Stimulated activated CD4-positive, alpha-beta T cell treated with anti-CD3 and anti-CD28 coated beads, Interleukin-15, amount 100 ng/mL, for 1 hour (primary cell): ENCODE results near the gene SOX21.
"Not testable (repeated sequence)": the region's sequence is repeated elsewhere in the genome, so short reads cannot be mapped to it uniquely, and the experiment has no call there.

Experiments
- DNase-seq, 2 donors: peaks; one replicate each; pipeline ENCODE4 v3.0.0-alpha.2; 2020; ENCODE audit warnings: low read depth in 1 of 2, low spot score in 1 of 2

SOX21 gene

GRCh38 chr13:94712287-94712811 is at the start of gene SOX21:
Gene SOX21 (minus strand): TSS chr13:94712545. CDS start chr13:94712049, 496 bp downstream.
- DNase-seq = no peak

GRCh38 chr13:94761407-94761806 is 49.1 kb upstream of the SOX21 start:
- no peak for DNase-seq

GRCh38 chr13:94759120-94759728 is 46.9 kb upstream of the SOX21 start:
- DNase-seq = no peak

- no peak for DNase-seq
These were observed 46.2 kb upstream of the SOX21 start for GRCh38 chr13:94758436-94758960.

GRCh38 chr13:94753327-94753726 is 41.0 kb upstream of the SOX21 start:
- DNase-seq = no peak

GRCh38 chr13:94749162-94749561 is 36.8 kb upstream of the SOX21 start:
- no peak for DNase-seq

- no peak for DNase-seq
These were observed 26.9 kb upstream of the SOX21 start for GRCh38 chr13:94739235-94739634.

- no peak for DNase-seq
These were observed 18.7 kb upstream of the SOX21 start for GRCh38 chr13:94731028-94731427.

- not testable (repeated sequence) for DNase-seq
These were observed 17.6 kb upstream of the SOX21 start for GRCh38 chr13:94729941-94730340.

GRCh38 chr13:94726425-94726824 is 14.1 kb upstream of the SOX21 start:
- DNase-seq = no peak

- no peak for DNase-seq
These were observed 10.4 kb upstream of the SOX21 start for GRCh38 chr13:94722609-94723345.

GRCh38 chr13:94718697-94719096 is 6.4 kb upstream of the SOX21 start:
- DNase-seq = not testable (repeated sequence)

- no peak for DNase-seq
These were observed 5.6 kb upstream of the SOX21 start for GRCh38 chr13:94717916-94718315.

- no peak for DNase-seq
These were observed 3.7 kb upstream of the SOX21 start for GRCh38 chr13:94716016-94716415.

GRCh38 chr13:94713561-94714182 is 1.3 kb upstream of the SOX21 start:
- no peak for DNase-seq

- no peak for DNase-seq
These were observed 641 bp upstream of the SOX21 start for GRCh38 chr13:94712812-94713560.

GRCh38 chr13:94711561-94712286 is 621 bp downstream of the SOX21 start:
- DNase-seq = no peak

- DNase-seq = no peak
These were observed 1.3 kb downstream of the SOX21 start for GRCh38 chr13:94710881-94711560.

GRCh38 chr13:94710065-94710781 is 2.1 kb downstream of the SOX21 start:
- DNase-seq = no peak
